LNCaP clone FGC (cell line): ENCODE measurements around the gene CFAP43.
A peak's percentile ranks its signal among the peaks of the same experiment; 100 is the strongest.

Source experiments
- DNase-seq: peaks from one replicate; pipeline ENCODE4 v3.0.0-alpha.2; 2011; ENCODE audit warnings: low read depth
- H3K4me3 ChIP-seq: 2 replicates; pipeline ENCODE4 v1.5.1; 2011; ENCODE audit warnings: mild to moderate bottlenecking, low read depth, low read length, control low read depth
- CTCF ChIP-seq: IDR thresholded peaks from 2 replicates; pipeline ENCODE4 v1.5.1; 2012; ENCODE audit warnings: mild to moderate bottlenecking; ENCODE audit not compliant: control insufficient read depth, insufficient read depth; ENCODE audit errors: extremely low read depth

CFAP43 gene

GRCh38 chr10:104256335-104256961 lies 24.3 kb upstream of the CFAP43 start:
- DNase-seq = peak; percentile 40
- no peak for TF ChIP-seq CTCF
- no peak overlapping the region for H3K4me3 ChIP-seq

- peak overlapping the region; percentile 78 for H3K4me3 ChIP-seq
- no peak for TF ChIP-seq CTCF
- DNase-seq = no peak
Measured at GRCh38 chr10:104255311-104255981, 23.3 kb upstream of the CFAP43 start.

DNA sequence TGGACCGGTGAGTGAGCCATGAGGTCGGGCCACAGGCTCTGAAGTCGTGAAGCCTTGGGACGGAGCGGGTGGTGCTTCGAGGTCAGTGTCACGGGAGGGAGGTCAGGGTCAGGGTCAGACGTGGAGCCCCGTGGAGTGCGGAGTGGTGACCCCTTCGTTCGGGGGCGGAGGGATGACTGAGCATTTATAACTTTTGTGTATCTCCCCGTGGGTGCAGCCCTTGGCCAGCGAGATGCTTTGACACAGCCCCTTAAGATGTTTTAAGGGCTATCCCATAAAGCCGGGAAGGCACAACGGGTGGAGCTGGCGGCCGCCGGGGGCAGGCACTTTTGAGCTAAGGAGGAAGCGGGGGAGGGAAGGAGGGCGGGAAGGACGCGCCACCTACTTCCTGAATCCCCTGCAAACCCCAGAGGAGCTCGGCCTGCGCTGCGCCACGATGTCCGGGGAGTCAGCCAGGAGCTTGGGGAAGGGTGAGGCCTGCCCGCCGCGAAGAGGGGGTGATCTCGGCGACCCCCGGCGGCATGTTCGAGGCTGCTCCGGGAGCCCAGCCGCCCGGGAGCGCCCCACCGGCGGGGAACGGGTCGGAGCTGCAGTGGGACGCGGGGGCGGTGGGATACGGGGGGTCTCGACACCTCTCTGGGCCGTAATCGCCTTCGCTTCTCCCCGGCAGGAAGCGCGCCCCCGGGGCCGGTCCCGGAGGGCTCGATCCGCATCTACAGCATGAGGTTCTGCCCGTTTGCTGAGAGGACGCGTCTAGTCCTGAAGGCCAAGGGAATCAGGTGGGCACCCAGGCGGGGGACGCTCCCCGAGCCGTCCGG lies 22.5 kb upstream of the CFAP43 start, which contains the start of gene GSTO1:
Gene GSTO1 (plus strand): TSS at position 400 of the 818 bp plus-strand sequence. CDS start 37 bp downstream, at position 437.
- H3K4me3 ChIP-seq = peak within 1 kb of the TSS; percentile 78
- DNase-seq = no peak
- TF ChIP-seq CTCF = no peak

DNA sequence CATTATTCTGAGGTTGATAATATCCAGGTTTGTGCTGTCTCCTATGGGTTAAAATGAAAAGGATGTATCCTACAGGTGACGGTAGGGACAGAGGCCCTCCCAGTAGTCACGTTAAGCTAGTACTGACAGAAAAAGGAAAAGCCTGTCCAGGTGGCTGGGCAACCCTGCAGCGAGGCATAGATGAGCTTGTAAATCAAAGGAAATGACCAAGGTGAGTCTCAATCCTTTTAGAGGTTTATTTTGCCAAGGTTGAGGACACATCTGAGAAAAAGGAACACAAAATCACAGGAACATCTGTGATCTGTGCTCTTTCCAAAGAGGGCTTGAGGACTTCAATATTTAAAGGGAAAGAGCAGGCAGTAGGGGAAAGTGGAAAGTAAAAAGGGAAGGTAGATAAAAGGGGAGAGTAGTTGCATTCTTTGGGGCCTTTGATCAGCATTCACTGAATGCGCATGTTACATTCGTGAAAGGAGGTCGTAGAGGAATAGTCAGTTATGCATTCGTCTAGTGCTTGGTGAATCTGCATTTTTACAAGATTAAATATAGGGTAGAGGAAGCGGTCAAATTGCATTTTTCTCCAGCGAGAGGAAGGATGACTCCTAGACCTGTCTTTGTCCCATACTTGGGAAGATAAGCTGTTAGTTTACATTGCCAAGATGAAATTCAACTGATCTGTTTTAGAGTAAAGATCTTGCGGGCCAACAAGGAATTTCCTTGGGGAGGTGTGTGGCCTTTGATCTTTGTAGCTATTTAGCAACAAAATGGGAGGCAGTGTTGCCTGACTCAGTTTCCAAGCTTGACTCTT lies 21.6 kb upstream of the CFAP43 start:
- TF ChIP-seq CTCF = no peak
- DNase-seq = no peak
- H3K4me3 ChIP-seq = peak overlapping the region; percentile 78

GRCh38 chr10:104253106-104253505 lies 20.9 kb upstream of the CFAP43 start:
- no peak overlapping the region for H3K4me3 ChIP-seq
- no peak for DNase-seq
- TF ChIP-seq CTCF = no peak

DNA sequence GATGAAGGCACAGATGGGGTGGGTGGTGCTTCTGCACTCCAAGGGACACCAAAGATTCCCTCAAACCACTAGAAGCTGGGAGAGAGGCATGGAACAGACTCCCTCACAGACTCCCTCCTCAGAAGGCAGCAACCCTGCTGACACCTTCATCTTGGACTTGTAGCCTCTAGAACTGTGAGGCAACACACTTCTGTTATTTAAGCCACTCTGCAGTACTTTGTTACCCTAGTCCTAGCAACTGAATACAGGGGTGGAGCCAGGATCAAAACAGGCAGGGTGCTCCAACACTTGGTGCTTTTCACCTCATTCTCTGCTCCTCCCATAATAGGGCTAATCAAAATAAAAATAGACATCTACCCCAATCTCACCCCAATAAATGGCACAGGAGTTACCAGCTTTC lies 20.2 kb upstream of the CFAP43 start:
- no peak for DNase-seq
- no peak for TF ChIP-seq CTCF
- H3K4me3 ChIP-seq = no peak overlapping the region
